ENCODE data around the gene KIF17.

- TF ChIP-seq ZNF274 (IDR thresholded peaks at IDR 0.05; ENCODE audit: low read depth, low read length) (no peak), YY1 (IDR thresholded peaks at IDR 0.05; ENCODE audit: insufficient read depth, insufficient read length) (no peak), SUZ12 (IDR thresholded peaks at IDR 0.05; ENCODE audit: extremely low read depth, insufficient read depth, insufficient read length) (no peak)
Observed at GRCh38 chr1:20648438-20648837, 69.4 kb downstream of the KIF17 start.
